DND-41 (cell line): ENCODE results near the gene KRT82.

ENCODE experiments used
- ATAC-seq: fragments of 200-7000 bp; cut with Tn5 transposase; 3 replicates; pipeline ENCODE4 v1.9.1; 2021; ENCODE audit warnings: low read depth; ENCODE audit not compliant: insufficient read depth
- DNase-seq: peaks from one replicate; pipeline ENCODE4 v3.0.0-alpha.2; 2020
- H2AFZ ChIP-seq: 2 replicates; pipeline ENCODE4 v1.6.0; 2012; ENCODE audit warnings: low read depth, low read length
- H3K27ac ChIP-seq: 2 replicates; pipeline ENCODE4 v1.5.1; 2012; ENCODE audit warnings: low read length, inconsistent platforms
- H3K27me3 ChIP-seq: fragments of 200-600 bp; sonication (generic); 2 replicates; pipeline ENCODE4 v1.6.0; 2012; ENCODE audit warnings: low read length, mild to moderate bottlenecking, inconsistent platforms; ENCODE audit not compliant: insufficient read depth, poor library complexity
- H3K36me3 ChIP-seq: 2 replicates; pipeline ENCODE4 v1.5.1; 2012; ENCODE audit warnings: low read length, inconsistent platforms; ENCODE audit not compliant: insufficient read depth
- H3K4me1 ChIP-seq: 2 replicates; pipeline ENCODE4 v1.5.1; 2012; ENCODE audit warnings: mild to moderate bottlenecking, low read length; ENCODE audit not compliant: insufficient read depth
- H3K4me2 ChIP-seq: 2 replicates; pipeline ENCODE4 v1.6.0; 2012; ENCODE audit warnings: mild to moderate bottlenecking, moderate library complexity, low read length, inconsistent platforms; ENCODE audit not compliant: insufficient read depth
- H3K4me3 ChIP-seq, 2 experiments: fragments of 200-600 bp in 1 of 2; shearing (Covaris generic) in 1 of 2; 2 replicates each; pipeline ENCODE4 v1.5.1; 2012 to 2016; ENCODE audit warnings: inconsistent platforms in 2 of 2, low read length in 2 of 2, mild to moderate bottlenecking in 2 of 2, low read depth in 1 of 2, moderate library complexity in 1 of 2
- H3K79me2 ChIP-seq: 2 replicates; pipeline ENCODE4 v1.6.0; 2012; ENCODE audit warnings: low read length, inconsistent platforms; ENCODE audit not compliant: insufficient read depth
- H3K9ac ChIP-seq: 2 replicates; pipeline ENCODE4 v1.6.0; 2012; ENCODE audit warnings: low read depth, mild to moderate bottlenecking, inconsistent platforms, low read length, moderate library complexity
- H3K9me3 ChIP-seq: 2 replicates; pipeline ENCODE4 v1.5.1; 2012; ENCODE audit warnings: low read length, moderate library complexity, mild to moderate bottlenecking, inconsistent platforms; ENCODE audit not compliant: insufficient read depth, severe bottlenecking
- H4K20me1 ChIP-seq: 2 replicates; pipeline ENCODE4 v1.6.0; 2012; ENCODE audit warnings: low read length; ENCODE audit not compliant: insufficient read depth
- EZH2 ChIP-seq: IDR thresholded peaks from 3 replicates; pipeline ENCODE4 v1.6.1; 2012; ENCODE audit warnings: borderline replicate concordance, low read depth, mild to moderate bottlenecking, moderate library complexity, low read length, inconsistent platforms; ENCODE audit not compliant: severe bottlenecking
- TF ChIP-seq, protein P1 (sequence below): IDR thresholded peaks from 2 replicates; pipeline ENCODE4 v1.5.1; 2012; ENCODE audit warnings: borderline replicate concordance, low read length, moderate library complexity, mild to moderate bottlenecking; ENCODE audit not compliant: poor library complexity, severe bottlenecking; ENCODE audit errors: extremely low read depth

The KRT82 gene

GRCh38 chr12:52442600-52443061 is 36.5 kb upstream of the KRT82 start:
- no peak for TF ChIP-seq EZH2
- TF ChIP-seq, protein P1, sequence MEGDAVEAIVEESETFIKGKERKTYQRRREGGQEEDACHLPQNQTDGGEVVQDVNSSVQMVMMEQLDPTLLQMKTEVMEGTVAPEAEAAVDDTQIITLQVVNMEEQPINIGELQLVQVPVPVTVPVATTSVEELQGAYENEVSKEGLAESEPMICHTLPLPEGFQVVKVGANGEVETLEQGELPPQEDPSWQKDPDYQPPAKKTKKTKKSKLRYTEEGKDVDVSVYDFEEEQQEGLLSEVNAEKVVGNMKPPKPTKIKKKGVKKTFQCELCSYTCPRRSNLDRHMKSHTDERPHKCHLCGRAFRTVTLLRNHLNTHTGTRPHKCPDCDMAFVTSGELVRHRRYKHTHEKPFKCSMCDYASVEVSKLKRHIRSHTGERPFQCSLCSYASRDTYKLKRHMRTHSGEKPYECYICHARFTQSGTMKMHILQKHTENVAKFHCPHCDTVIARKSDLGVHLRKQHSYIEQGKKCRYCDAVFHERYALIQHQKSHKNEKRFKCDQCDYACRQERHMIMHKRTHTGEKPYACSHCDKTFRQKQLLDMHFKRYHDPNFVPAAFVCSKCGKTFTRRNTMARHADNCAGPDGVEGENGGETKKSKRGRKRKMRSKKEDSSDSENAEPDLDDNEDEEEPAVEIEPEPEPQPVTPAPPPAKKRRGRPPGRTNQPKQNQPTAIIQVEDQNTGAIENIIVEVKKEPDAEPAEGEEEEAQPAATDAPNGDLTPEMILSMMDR: no peak
- Histone ChIP-seq H3K27ac (no peak overlapping the region), H3K4me1 (no peaks in the 10 kb centered on the region)

GRCh38 chr12:52441320-52441911 is 35.3 kb upstream of the KRT82 start:
- peaks cover 12% of the 10 kb centered on the region for H3K27me3 ChIP-seq
- no peaks in the 10 kb centered on the region for H3K79me2 ChIP-seq
- H3K4me2 ChIP-seq: no peak overlapping the region
- H3K4me1 ChIP-seq: no peaks in the 10 kb centered on the region
- DNase-seq (no peak), ATAC-seq (no peak)
- no peak overlapping the region for H3K4me3 ChIP-seq
- H3K9ac ChIP-seq: no peak overlapping the region
- H3K27ac ChIP-seq: no peak overlapping the region
- no peaks in the 10 kb centered on the region for H3K9me3 ChIP-seq
- H3K36me3 ChIP-seq: no peaks in the 10 kb centered on the region
- no peaks in the 10 kb centered on the region for H4K20me1 ChIP-seq
- TF ChIP-seq, protein P1: no peak
- no peak overlapping the region for H2AFZ ChIP-seq

More at GRCh38 chr12:52442600-52443061, 36.5 kb upstream of the KRT82 start:
- no peak for ATAC-seq
- no peaks in the 10 kb centered on the region for H4K20me1 ChIP-seq
- no peaks in the 10 kb centered on the region for H3K36me3 ChIP-seq
- no peak for DNase-seq
- peaks cover 12% of the 10 kb centered on the region for H3K27me3 ChIP-seq
- H3K9me3 ChIP-seq: no peaks in the 10 kb centered on the region
- H3K79me2 ChIP-seq: no peaks in the 10 kb centered on the region
- no peak overlapping the region for H2AFZ ChIP-seq
- no peak overlapping the region for H3K9ac ChIP-seq
- no peak overlapping the region for H3K4me3 ChIP-seq
- no peak overlapping the region for H3K4me2 ChIP-seq

GRCh38 chr12:52440821-52441319 is 34.7 kb upstream of the KRT82 start:
- Histone ChIP-seq H2AFZ (no peak overlapping the region), H3K27ac (no peak overlapping the region), H3K79me2 (no peaks in the 10 kb centered on the region), H3K9me3 (no peaks in the 10 kb centered on the region), H3K9ac (no peak overlapping the region), H4K20me1 (no peaks in the 10 kb centered on the region), H3K4me2 (no peak overlapping the region), H3K36me3 (no peaks in the 10 kb centered on the region), H3K4me3 (no peak overlapping the region), H3K27me3 (peaks cover 12% of the 10 kb centered on the region), H3K4me1 (no peaks in the 10 kb centered on the region)
- ATAC-seq (no peak), DNase-seq (no peak)
- TF ChIP-seq, protein P1: no peak
- no peak for TF ChIP-seq EZH2
